Measurements from ENCODE around the gene PCDH7.
A peak's percentile ranks its signal among the peaks of the same experiment; 100 is the strongest.

Gene PCDH7

DNA sequence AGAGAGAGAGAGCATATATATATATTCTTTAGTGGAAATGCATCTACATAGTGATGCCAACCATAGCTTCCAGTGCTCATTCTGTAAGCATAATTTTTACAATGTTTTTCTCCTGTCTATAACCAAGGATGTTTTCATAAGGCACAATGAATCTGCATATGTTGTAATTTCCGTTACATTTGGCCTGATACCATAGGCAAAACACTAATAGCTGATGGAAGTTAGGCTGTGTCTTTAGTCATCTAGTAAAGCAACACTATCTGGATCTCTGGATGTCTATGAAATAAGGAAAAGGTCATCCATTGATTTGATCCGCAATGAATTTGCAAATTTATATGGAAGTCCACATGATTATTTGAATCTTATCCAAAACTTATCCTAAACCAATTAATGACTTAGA is 8.1 kb downstream of the PCDH7 start:
- DNase-seq: no peak

DNA sequence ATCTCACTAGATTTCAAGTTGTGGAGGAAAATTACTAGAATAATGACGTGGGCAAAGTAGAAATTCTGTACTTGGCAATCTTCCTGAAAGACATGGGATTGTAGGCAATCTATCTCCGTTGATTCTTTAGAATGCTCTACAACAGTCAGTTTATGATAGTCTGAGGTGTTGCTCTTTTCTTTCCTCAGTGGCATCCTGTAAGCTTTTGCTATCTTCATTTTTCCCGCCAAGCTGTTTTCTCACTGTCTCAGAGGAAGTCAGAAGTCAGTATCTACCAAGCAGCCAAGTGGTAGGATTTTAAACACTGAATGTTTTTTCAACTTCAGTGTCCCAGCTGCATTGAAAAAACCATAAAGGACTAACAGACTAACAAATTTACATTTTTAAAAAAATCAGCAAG is 23.7 kb downstream of the PCDH7 start:
- DNase-seq: no peak

DNA sequence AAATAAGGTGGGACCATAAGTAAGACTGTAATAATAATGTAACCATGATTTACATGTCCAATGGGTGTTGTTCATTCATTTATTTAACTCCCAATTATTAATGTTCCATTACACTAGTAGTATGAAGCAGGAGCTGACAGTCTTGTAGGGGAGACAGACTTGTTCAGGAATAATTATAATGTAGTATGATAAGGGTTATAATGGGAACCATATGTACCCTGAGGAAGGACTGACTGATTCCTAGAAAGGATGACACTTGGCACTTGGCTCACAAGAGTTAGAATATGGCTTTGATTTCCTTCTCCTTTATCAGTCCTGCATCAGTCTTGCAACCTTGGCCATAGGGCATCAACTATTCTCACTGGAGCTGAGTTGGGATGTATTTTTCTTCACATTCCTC is 24.2 kb downstream of the PCDH7 start:
- no peak for DNase-seq

DNA sequence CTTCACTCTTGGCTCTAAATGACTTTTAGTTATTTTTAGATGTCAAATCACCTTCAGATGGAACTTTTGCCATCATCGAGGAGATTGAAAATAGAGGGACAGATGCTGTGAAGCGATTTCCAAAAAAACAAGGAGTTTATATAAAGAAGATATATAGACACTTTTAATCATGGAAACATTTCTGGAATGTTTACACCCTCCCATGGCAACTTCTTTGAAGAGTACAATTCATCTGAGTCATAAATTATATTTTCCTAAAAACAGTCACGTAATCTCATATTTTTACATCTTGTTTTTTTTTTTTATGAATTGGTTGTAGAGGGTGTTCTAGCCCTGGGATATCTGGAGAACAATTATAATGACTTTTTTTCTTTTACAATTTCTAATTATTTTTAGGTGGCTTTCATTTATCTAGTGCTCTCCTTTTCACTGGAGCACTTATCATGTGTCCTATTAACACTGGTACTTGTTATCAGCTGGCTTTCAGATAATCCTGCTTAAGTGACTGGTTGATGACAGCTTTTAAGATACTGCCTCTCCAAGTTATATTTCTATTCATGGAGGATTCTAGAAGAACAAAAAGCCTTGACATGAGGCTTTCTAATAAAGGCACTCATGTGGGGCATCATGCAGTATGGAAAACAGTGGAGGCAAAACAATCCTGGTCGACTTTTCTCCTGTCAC is 24.9 kb downstream of the PCDH7 start:
- DNase-seq: no peak

DNA sequence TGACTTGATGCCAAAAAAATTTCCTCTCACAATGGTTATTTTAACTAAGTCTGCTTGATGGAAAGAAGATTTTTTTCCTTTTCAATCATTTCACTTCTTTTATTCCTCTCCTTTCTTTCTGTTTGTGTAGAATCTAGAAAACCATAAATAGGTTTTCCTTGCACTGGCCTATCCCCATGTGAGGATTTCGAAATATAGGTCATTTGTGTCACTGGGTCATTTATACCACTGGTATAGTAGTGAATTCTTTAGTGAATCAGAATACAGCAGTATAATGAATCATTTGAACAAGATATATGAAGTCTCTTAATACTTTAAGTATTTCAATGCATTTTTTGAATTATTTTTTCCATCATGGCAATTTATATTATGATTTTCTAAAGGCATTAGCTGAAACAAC is 26.6 kb downstream of the PCDH7 start:
- no peak for DNase-seq

DNA sequence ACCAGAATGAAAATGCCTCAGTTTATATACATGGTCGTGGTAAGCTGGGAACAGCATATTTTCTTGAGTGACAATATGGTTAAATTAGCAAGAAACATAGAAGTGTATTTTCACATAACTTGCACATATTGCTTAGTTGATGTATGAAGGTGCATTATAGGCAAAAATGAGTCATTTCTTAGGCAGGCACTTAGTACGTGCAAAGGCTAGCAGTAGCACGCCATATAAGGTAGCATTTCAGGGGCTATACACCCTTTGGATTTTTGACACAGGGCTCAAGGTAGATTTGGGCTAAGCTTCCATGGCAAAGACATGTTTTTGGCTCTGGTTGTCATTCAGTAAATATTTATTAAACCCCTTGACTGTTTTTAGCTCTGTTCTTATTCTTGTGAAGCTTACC is 33.1 kb downstream of the PCDH7 start:
- no peak for DNase-seq

DNA sequence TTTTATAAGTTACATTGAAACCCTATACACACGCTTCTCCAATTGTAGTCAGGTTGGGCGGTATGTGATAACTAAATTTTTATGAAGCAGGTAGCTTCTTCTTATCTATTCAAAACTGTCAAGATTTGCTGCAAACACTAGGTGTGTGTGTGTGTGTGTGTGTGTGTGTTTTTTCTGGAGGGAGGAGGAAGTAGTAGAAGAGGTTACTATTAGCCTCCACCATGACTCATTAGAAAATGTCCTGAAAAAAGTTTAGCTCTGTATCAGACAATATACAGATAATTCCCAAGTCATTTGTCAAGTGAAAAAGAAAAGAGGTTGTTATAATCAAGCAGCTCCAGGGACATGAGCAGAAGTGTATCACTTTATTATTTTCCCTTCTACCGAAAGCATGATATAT is 33.9 kb downstream of the PCDH7 start:
- DNase-seq: no peak

DNA sequence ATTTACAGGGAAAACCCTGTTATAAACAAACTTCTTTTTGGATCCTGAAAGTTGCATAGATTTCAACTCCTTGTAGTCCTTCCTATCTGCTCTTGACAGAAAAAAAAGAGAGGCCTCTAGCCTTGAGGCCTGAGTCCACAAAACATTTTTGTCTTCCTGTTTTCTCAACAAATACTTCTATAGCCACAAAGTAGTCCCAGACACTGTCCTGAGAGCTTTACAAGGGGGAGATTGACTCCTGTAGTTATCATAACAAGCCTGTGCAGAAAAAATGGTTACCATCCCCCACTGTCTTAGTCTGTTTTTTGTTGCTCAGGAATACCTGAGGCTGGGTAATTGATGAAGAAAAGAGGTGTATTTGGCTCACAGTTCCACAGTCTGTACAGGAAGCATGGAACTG is 35.2 kb downstream of the PCDH7 start:
- DNase-seq: no peak

DNA sequence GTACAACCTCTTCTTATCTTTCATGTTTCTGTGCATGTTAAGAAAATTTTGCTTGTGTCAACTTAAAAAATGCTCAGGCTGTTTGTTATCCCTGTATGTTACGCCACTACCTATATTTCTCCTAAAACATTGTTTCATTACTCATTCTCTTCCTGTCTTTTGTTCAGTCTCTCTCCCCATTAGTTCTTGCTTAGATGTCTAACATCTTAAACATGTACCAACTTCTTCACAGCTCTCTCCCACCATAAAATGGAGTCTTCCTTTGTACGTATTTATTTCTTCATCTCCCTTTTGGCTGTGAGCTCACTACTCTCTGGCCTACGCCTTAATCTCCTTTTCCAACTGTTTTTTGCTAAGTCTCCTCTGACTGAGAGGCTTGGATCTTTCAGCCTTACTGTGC is 36.4 kb downstream of the PCDH7 start:
- DNase-seq: no peak

DNA sequence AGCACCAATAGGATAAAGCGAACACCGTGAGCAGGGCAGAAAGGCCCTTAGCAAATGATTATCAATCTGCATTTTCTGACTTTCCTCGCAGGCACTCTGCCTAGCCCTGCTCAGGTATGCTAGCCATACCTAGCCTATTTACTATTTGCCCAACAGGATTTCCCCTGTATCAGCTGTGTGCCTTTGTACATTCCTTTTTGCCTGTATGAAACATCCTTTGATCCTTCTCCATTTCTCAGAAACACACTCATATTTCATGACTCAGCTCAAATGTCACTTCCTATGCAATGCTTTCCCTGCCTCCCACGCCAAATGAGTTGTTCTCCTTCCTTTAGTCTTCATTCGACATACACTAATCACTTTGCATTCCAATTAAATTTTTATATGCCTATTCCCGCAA is 37.2 kb downstream of the PCDH7 start:
- DNase-seq: peak; percentile 29

DNA sequence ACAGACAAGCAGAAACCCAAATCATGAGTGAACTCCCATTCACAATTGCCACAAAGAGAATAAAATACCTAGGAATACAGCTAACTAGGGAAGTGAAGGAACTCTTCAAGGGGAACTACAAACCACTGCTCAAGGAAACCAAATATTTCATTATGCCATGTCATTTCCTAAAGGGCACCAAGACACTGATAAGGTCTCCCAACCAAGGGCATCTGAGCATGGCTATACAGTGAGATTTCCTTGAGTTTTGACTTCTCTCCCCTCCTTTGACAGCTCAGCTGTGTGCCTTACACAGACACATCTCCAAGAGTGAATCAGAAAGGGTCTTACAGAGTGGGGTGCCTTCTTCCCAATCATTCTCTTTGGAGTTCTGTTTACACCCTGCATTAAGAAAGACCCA is 40.4 kb downstream of the PCDH7 start:
- no peak for DNase-seq

DNA sequence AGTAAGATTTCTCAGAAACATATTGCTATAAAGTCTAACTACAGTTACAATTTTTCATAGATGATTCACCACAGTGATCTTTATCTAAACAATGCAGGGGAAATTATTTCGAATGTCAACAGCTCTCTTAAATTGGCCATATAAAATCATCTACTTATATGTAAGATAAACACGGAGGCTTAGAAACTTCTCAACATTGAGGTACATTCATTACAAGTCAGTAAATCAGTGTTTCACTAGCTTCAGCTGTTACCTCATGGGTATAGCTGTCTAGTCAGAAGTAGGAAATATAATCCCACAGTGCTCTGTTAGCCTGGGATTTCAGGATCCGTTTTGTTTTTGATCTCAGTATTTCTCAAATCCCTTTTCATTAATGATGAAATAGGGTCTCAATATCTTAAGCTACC is 43.2 kb downstream of the PCDH7 start:
- no peak for DNase-seq

DNA sequence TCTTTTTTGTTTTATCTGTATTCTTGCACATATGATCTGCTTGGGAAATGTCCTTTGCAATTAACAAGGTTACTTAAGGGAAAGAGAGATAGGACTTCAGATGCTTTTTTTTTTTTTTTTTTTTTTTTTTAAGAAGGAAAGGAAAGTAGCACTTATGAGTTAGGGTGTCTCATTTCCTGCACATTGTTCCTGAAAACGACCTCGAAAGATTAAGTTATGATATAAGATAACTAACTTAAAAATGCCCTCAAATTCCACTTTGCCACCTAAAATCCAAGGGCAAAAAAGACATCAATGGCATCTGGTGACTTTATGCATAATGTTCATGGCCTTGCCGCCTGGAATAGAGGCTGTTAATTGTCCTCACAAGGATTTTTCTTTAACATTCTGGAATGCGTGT is 44.9 kb downstream of the PCDH7 start:
- no peak for DNase-seq

DNA sequence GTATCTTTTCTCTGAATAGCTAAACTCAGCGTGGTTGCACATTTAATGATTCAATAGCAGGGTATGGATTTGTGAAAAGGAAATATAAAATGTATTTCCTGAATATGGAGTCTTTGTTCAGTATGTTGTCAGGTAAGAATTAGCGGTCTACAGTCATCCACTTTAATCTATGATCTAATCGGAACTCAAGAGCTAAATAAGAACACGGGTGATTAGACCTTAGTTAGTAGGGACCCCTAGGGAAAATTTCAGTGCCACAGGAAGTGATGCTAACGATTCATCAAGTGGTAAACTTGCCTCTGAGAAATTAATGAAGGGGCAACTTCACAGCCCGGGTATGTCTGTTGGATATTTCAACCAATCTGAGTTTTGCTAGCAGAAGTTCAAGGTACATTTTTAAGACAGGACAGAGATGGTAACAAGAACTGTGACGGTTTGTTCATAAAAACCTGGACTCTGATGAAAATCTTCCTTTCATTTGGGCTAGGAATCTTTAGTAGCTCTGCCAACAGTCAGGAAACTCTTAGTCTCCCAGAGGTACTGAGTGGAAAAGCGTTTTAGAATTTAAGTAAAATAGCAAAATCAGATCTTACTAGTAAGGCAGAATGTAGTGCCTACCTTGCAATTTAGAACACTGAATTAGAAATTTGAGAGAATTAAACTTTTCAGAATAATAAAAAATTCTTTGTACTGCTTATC is 47.1 kb downstream of the PCDH7 start:
- no peak for DNase-seq

DNA sequence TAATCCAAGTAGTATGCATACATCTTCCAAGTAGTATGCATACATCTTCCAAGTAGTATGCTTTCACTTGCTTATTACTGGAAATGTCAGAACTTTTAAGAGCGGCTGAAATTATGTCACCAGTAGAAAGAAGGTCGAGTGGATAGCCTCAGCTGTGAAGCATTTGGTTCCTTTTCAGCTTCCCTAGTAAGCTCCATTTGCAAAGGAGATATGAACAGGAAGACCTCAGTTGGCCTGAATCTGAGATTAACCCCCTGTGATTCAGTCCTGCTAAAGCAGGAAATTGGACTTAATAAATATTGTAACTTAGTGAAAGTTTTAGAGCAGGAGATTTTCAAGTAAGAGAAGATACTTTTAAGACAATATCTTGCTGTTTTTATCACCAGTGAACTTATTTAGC is 48.1 kb downstream of the PCDH7 start:
- no peak for DNase-seq

DNA sequence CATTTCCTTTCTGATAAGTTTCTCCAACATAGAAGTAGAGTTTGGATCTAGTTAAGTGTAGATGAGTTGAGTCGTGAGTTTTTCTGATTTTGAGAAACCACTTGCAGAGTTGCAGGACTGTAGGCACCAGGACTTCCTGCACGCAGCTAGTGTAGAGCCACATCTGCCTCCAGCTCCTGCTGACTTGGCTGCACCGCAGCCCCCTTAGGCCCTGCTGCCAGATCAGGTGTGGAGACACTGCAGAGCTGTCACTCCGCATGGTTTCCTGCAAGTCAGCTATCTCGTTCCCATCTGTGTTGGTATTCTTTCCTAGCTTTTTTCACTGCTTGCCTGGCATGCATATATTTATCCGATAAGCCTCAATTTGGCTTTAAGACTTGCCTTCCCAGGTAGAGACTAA is 48.9 kb downstream of the PCDH7 start:
- no peak for DNase-seq

DNA sequence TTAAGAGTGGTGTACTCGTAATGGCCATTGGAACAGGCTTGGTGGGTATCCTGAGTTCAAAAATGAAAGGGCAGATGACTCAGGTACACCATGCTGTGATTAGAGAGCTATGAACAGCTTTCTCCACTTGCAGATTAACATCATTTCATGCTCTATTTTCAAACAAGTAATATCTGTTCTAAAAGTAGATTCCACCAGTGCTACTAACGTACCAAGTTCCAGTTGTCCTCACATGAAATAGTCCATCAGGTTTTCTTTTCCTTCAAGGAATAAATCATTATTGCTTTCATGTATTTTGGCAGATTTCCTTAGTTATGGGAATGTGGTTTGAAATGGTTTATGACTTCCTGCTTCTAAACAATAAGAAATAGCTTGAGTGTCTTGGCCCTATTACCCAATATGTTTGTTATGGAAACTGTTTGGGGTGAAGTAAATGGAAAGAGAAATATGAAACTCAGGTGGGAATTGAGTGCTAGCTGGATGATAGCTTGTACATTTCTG is 49.9 kb downstream of the PCDH7 start:
- DNase-seq: no peak

DNA sequence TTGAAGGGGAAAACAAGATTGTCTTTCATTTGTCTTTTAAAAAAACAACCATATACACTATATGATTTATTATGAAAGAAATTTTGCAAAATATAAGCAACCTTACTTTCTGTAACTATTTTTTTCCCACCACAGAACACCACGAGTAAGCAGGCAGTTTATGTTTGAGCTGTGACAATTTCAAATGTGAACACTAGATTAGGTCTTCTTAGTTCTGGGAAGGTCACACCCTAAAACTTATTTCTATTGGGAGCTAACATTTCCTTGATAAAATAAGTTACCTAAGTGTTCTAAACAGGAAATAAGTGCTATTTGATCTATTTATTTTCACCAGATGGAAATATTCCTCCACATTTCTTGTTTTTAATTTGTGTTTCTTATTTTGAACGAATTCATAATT is 50.6 kb downstream of the PCDH7 start:
- DNase-seq: no peak

DNA sequence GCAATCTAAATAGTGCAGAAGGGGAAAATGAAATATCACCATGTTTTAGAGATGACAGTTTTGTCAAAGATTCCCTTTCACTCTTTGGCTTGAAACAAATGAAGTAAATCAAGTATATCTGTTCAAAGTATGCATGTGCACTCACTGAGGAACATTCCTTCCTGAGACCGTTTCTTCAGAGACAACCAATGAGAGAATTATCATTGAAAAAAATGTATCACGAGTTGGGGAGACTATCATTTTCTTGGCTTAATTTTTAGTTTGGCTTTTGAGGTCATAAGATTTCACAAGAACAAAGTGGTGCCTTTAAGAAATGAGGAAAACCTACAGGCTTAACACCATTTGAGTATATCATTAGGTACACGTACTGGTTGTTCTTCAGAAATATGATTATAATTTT is 56.3 kb downstream of the PCDH7 start:
- DNase-seq: no peak

DNA sequence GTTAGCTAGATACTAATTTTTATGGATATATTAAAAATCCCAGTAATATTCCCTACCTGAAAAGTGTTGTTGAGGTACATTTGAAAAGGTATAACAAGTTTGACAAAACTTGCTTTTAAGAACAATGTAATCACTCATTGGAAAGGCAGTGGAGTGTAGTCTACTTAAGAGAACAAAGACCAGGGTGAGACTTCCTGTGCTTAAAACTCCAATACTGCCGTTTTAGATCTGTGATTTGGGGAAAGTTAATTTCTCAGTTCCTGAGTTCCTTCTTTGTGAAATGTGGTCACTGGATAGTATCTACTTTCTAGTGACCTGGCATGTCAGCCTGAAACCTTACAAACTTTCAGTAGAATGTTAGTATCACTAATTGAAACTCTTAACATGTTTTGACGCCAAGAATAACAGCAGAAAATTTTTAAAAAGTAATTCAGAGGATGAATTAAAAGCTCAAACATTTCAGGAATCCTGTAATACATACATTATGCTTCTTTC is 56.8 kb downstream of the PCDH7 start:
- no peak for DNase-seq

Measured in inflammatory macrophage treated with lipopolysaccharide for 4 hours (primary cell).